Peyer's patch (tissue), 4 donors: Measurements from ENCODE around the gene PAK1IP1. TPM values are rescaled to one million over a fixed set of nuclear protein-coding genes. Genes with fewer than 3 reads are reported as not detected.

Source experiments
- DNase-seq, 3 donors: peaks; one replicate each; pipeline ENCODE4 v3.0.0-alpha.2; 2017 to 2019
- H3K27ac ChIP-seq, 4 donors: fragments of 200-600 bp; sonication (generic); one replicate each; pipeline ENCODE4 v1.5.1; 2016 to 2019
- H3K27me3 ChIP-seq, 2 donors: fragments of 200-600 bp; sonication (generic); one replicate each; pipeline ENCODE4 v1.5.1; 2019
- H3K36me3 ChIP-seq, 3 donors: fragments of 200-600 bp; sonication (generic); one replicate each; pipeline ENCODE4 v1.5.1; 2016 to 2019
- H3K4me1 ChIP-seq, 4 donors: fragments of 200-600 bp; sonication (generic); one replicate each; pipeline ENCODE4 v1.5.1; 2016 to 2019
- H3K4me3 ChIP-seq, 4 donors: fragments of 200-600 bp; sonication (generic); 1 replicate in 3 of 4; 2 replicates in 1 of 4; pipeline ENCODE4 v1.5.1; 2016 to 2019; ENCODE audit warnings: mild to moderate bottlenecking in 1 of 4
- H3K9me3 ChIP-seq, 4 donors: fragments of 200-600 bp; sonication (generic); one replicate each; pipeline ENCODE4 v1.5.1; 2016 to 2019; ENCODE audit warnings: mild to moderate bottlenecking in 1 of 4
- POLR2A ChIP-seq, 2 donors: fragments of 450-650 bp; IDR thresholded peaks; one replicate each; pipeline ENCODE4 v1.5.1; 2017; ENCODE audit warnings: antibody characterized with exemption in 2 of 2, mild to moderate bottlenecking in 2 of 2, moderate library complexity in 2 of 2
- total RNA-seq, 4 donors: library from RNA; depleted of rRNA; stranded (reverse); fragments of >200 nt; gene quantifications; one replicate each; pipeline ENCODE4 v1.1.0, GENCODE V29; 2016
- TF ChIP-seq, protein P1 (sequence below), 6 experiments: fragments of 450-650 bp in 4 of 6; fragments of 200-600 bp in 2 of 6; sonication (generic) in 1 of 6; IDR thresholded peaks; one replicate each; pipeline ENCODE4 v1.5.1; 2017 to 2019; ENCODE audit warnings: antibody characterized with exemption in 6 of 6, mild to moderate bottlenecking in 3 of 6, moderate library complexity in 1 of 6

The PAK1IP1 gene
- total RNA-seq, 4 donors from 2014 or later, result 3.3 to 6.8 (median 5.5) TPM

DNA sequence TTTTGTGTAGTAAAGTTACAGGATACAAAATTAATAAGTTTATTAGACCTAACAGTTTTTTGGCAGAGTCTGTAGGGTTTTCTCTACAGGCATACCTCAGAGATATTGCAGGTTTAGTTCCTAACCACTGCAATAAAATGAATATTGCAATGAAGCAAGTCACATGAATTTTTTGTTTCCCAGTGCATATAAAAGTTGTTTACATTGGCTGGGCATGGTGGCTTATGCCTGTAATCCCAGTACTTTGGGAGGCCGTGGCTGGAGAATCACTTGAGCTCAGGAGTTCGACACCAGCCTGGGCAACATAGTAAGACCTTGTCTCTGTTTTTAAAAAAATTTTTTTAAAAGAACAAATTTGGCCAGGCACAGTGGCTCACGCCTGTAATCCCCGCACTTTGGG, 16.3 kb upstream of the PAK1IP1 start:
- Histone ChIP-seq H3K9me3 (no peaks in the 10 kb centered on the region), H3K36me3 (no peaks in the 10 kb centered on the region), H3K4me1 (no peaks in the 10 kb centered on the region), H3K4me3 (no peak overlapping the region), H3K27ac (no peak overlapping the region), H3K27me3 (no peaks in the 10 kb centered on the region)
- no peak for DNase-seq
- no peak for TF ChIP-seq POLR2A (IDR thresholded peaks at IDR 0.05)
- TF ChIP-seq, protein P1, sequence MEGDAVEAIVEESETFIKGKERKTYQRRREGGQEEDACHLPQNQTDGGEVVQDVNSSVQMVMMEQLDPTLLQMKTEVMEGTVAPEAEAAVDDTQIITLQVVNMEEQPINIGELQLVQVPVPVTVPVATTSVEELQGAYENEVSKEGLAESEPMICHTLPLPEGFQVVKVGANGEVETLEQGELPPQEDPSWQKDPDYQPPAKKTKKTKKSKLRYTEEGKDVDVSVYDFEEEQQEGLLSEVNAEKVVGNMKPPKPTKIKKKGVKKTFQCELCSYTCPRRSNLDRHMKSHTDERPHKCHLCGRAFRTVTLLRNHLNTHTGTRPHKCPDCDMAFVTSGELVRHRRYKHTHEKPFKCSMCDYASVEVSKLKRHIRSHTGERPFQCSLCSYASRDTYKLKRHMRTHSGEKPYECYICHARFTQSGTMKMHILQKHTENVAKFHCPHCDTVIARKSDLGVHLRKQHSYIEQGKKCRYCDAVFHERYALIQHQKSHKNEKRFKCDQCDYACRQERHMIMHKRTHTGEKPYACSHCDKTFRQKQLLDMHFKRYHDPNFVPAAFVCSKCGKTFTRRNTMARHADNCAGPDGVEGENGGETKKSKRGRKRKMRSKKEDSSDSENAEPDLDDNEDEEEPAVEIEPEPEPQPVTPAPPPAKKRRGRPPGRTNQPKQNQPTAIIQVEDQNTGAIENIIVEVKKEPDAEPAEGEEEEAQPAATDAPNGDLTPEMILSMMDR (IDR thresholded peaks at IDR 0.05), result no peak

DNA sequence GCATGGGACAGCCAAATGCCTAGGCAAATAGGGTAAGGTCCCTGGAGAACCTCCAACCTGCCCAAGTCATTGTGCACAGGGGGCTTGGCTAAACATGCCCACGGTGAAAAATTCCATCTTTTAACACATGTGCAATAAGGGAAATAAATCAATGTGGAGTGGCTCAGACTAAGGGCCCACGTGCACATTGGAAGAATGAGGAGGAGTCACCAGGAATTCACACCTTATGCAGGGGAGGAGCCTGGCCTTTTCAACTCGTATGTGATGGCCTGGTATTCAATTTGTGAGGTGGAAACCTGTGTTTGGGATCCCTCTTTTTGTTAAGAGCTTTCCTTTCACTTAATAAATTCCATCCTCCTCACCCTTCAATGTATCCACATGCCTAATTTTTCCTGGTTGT, 13.0 kb upstream of the PAK1IP1 start:
- no peaks in the 10 kb centered on the region for H3K27me3 ChIP-seq
- H3K9me3 ChIP-seq, result no peaks in the 10 kb centered on the region
- no peak overlapping the region for H3K27ac ChIP-seq
- DNase-seq, result no peak
- no peaks in the 10 kb centered on the region for H3K4me1 ChIP-seq
- H3K4me3 ChIP-seq, result no peak overlapping the region
- no peak for TF ChIP-seq POLR2A (IDR thresholded peaks at IDR 0.05)
- TF ChIP-seq, protein P1 (IDR thresholded peaks at IDR 0.05), result no peak
- no peaks in the 10 kb centered on the region for H3K36me3 ChIP-seq

DNA sequence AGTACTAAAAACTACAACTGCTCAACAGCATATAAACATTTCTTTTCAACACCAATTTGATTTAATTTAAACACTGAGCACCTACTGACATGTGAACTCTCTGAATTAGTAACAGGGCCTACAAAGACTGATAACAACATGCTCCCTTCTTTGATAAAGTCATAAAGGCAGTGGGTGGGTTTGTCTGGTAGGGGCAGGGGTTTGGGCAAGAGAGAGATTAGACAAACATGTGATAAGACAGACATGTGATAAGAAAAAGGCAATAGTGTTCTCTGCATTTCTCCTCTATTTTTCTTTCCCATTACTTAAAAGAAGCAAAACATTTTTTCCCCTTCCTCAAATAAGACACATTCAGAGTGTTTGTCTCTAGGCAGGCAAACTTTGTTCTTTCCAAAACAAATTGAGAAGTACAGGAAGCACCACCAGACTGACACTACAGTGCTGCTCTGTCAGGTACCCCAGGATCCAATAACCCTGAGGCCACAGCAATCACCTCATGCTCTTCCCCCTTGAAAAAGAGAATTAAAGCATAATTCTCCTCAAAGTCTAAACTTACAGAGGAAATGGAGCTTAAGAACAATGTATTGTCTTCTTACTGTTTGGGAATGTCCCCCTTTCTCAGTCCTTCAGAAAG, 12.3 kb upstream of the PAK1IP1 start:
- H3K4me1 ChIP-seq, result no peaks in the 10 kb centered on the region
- no peaks in the 10 kb centered on the region for H3K36me3 ChIP-seq
- no peak overlapping the region for H3K4me3 ChIP-seq
- DNase-seq, result no peak
- no peak overlapping the region for H3K27ac ChIP-seq
- TF ChIP-seq POLR2A (IDR thresholded peaks at IDR 0.05), result no peak
- TF ChIP-seq, protein P1 (IDR thresholded peaks at IDR 0.05), result no peak
- no peaks in the 10 kb centered on the region for H3K27me3 ChIP-seq
- no peaks in the 10 kb centered on the region for H3K9me3 ChIP-seq

DNA sequence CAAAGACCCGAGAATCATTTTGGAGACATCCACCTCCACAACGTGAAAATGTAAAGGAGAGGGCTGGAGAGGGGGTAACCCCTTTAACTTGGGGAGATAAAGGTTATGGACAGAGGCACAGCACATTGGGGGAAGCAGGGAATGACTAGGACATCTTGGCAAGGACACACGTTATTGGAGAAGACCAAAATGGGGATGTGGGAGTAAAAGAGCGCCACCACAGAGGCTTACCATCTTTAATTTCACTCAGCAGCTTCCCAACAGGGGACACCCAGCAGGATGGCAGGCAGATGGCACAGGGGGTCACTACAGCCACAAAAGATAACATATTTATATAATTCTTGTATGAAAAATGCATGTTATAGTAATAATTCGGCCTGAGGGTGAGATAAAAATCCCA, 10.2 kb upstream of the PAK1IP1 start:
- DNase-seq, result no peak
- TF ChIP-seq, protein P1 (IDR thresholded peaks at IDR 0.05), result no peak
- TF ChIP-seq POLR2A (IDR thresholded peaks at IDR 0.05), result no peak
- Histone ChIP-seq H3K4me1 (no peaks in the 10 kb centered on the region), H3K9me3 (no peaks in the 10 kb centered on the region), H3K4me3 (no peak overlapping the region), H3K36me3 (no peaks in the 10 kb centered on the region), H3K27ac (no peak overlapping the region), H3K27me3 (no peaks in the 10 kb centered on the region)

DNA sequence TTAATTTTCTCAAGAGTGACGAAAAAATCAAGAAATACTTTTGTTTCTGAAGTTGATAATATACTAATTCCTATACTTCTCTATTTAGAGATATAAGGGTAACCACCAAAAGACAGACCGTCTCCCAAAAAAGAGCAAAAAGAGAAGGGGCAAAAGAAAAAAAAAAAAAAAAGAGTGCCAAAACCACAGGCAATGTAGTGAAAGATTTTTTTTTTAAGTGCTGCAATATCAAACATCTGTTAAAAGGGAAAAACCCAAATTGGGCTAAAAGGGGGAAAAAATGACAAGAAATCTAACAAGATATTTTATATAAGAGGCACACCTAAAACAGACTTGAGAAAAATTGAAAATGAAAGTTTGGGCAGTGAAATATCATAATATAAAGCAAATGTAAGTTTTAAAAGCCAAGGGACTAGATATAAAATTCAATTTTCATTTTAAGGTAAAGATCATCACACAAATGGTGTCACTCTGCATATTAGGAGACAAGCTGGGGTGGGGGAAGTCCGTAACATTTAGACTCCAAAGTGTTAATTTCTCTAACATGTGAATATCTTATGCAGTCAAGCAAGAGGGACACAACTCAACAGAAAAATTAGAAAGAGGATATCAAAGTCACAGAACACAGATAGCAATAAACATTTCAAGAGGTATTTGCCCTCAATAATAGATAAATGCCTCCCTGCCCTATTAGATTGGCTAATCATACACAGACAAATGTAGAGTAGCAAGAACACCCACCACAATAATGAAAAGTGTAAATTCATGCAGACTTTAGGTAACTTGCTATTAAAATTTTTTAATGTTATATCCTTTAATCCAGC, 9.5 kb upstream of the PAK1IP1 start:
- Histone ChIP-seq H3K9me3 (no peaks in the 10 kb centered on the region), H3K4me1 (no peaks in the 10 kb centered on the region), H3K4me3 (no peak overlapping the region), H3K36me3 (no peaks in the 10 kb centered on the region), H3K27ac (no peak overlapping the region), H3K27me3 (no peaks in the 10 kb centered on the region)
- DNase-seq, result no peak
- TF ChIP-seq, protein P1 (IDR thresholded peaks at IDR 0.05), result no peak
- no peak for TF ChIP-seq POLR2A (IDR thresholded peaks at IDR 0.05)
